ENCODE measurements around the gene CISH.

The CISH gene

DNA sequence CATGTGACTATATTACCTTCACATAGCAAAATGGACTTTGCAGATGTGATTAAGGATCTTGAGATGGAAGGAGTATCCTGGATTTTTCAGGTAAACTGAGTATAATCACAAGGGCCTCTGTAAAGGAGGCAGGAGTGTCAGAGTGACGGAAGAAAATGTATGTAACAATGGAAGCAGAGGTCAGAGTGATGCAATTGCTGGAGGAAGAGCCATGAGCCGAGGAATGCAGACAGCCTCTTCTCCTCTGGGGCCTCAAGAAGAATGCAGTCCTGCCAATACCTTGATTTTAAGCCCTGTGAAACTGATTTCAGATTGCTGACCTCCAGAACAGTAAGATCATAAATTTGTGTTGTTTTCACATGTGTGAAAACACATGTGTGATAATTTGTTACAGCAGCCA, 27.2 kb downstream of the CISH start:
- H3K4me3 ChIP-seq (ENCODE audit: control insufficient read depth, low read depth, low read length) = no peak overlapping the region
- TF ChIP-seq, protein P1, sequence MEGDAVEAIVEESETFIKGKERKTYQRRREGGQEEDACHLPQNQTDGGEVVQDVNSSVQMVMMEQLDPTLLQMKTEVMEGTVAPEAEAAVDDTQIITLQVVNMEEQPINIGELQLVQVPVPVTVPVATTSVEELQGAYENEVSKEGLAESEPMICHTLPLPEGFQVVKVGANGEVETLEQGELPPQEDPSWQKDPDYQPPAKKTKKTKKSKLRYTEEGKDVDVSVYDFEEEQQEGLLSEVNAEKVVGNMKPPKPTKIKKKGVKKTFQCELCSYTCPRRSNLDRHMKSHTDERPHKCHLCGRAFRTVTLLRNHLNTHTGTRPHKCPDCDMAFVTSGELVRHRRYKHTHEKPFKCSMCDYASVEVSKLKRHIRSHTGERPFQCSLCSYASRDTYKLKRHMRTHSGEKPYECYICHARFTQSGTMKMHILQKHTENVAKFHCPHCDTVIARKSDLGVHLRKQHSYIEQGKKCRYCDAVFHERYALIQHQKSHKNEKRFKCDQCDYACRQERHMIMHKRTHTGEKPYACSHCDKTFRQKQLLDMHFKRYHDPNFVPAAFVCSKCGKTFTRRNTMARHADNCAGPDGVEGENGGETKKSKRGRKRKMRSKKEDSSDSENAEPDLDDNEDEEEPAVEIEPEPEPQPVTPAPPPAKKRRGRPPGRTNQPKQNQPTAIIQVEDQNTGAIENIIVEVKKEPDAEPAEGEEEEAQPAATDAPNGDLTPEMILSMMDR (IDR thresholded peaks at IDR 0.05; ENCODE audit: control insufficient read depth, insufficient read depth, low read depth, low read length, missing control alignments) = no peak
- no peak for DNase-seq (ENCODE audit: low read depth)

DNA sequence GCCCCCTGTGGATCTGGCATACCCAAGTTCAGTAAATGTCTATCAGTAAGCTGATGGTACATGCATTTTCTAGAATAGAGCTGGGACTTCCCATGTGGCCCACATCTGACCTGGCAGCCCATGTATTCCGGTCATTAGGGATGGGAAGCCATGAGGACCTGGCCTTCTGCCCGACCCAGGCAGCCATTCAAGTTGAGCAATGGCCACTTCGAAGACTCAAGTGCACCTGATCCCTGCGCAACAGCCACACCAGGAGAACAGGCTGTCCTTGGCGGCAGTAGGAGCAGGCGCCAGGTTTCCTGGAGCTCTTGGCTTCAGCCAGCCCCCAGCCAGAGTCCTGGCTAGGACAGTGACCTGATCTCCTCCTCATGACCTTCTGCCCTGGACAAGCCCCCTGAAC, 27.7 kb downstream of the CISH start:
- DNase-seq (ENCODE audit: low read depth) = no peak
- TF ChIP-seq, protein P1 (IDR thresholded peaks at IDR 0.05; ENCODE audit: control insufficient read depth, insufficient read depth, low read depth, low read length, missing control alignments) = no peak
- no peak overlapping the region for H3K4me3 ChIP-seq (ENCODE audit: control insufficient read depth, low read depth, low read length)

DNA sequence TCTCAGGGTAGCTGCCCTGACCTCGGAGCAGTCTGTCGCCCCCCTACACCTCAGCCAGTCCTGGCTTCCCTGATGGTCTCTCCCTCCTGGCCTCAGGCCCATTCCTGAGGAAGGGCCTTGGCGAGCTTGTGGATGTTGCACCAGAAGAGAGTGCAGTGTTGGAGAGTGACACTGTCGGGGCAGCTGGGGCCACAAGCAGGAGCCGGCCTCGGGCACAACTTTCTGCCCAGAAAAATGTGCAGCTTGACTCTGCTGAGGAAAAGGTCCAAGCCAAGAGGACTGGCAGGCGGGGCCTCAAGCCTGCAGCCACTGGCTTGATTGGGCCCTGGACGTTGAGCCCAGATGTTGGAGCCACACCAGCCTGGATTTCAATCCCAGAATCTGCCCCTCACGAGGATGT, 29.5 kb downstream of the CISH start:
- no peak overlapping the region for H3K4me3 ChIP-seq (ENCODE audit: control insufficient read depth, low read depth, low read length)
- DNase-seq (ENCODE audit: low read depth) = no peak
- TF ChIP-seq, protein P1 (IDR thresholded peaks at IDR 0.05; ENCODE audit: control insufficient read depth, insufficient read depth, low read depth, low read length, missing control alignments) = no peak

DNA sequence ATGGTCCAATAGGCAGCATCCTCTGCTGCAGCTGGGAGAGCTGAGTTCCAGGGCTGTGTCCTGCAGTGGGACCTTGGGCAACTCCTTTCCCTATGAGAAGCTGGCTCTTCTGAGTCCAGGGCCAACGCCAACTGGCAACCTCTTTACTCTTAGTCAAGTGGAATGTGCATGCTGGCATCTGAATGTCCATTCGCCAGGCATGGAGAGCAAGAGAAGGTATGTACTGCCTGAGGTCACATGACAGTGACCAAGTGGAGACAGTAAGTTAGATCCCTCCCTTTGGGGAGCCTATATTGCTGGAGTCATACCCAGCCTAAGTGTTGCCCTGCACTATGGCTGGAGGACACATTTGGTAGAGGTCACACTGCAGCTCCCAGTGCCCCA, 30.1 kb downstream of the CISH start:
- H3K4me3 ChIP-seq (ENCODE audit: control insufficient read depth, low read depth, low read length) = no peak overlapping the region
- TF ChIP-seq, protein P1 (IDR thresholded peaks at IDR 0.05; ENCODE audit: control insufficient read depth, insufficient read depth, low read depth, low read length, missing control alignments) = no peak
- DNase-seq (ENCODE audit: low read depth) = no peak

DNA sequence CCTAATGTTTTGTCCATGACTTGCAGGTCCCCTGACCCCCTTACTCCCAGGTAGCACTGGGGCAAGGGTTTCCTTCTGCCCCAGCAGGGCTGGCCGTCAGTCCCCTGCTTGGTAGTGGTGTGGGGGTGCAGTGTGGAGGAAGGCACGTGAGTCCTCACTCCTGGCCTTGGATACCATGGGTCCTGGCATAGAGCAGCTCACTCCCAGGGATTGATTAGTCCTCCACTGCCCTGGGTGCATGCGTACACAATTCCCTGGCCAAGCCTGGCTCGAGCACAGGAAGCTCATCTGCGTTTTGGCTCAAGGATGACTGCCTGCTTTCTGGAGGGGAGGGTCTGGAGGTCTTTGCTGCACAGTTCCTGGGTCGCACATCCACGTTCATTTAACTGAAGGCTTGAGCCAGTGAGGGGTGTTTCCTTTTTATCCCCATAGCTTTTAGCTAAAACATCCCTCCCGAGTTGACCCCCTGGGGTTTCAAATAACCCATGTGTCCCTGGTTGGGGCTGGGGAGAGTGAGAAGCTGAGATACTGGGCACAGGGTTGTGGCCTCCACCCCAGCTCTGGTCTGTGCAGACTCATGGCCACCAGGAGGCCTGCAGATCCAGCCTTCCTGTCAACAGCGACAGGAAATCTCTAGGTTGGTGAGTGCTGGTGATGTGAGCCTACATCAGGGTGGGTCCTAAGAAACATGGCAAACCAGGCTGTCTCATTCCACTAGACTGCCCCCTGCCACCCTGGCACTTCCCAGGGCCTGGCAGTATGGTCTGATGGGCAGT, 30.7 kb downstream of the CISH start:
- H3K4me3 ChIP-seq (ENCODE audit: control insufficient read depth, low read depth, low read length) = no peak overlapping the region
- TF ChIP-seq, protein P1 (IDR thresholded peaks at IDR 0.05; ENCODE audit: control insufficient read depth, insufficient read depth, low read depth, low read length, missing control alignments) = no peak
- DNase-seq (ENCODE audit: low read depth) = no peak

DNA sequence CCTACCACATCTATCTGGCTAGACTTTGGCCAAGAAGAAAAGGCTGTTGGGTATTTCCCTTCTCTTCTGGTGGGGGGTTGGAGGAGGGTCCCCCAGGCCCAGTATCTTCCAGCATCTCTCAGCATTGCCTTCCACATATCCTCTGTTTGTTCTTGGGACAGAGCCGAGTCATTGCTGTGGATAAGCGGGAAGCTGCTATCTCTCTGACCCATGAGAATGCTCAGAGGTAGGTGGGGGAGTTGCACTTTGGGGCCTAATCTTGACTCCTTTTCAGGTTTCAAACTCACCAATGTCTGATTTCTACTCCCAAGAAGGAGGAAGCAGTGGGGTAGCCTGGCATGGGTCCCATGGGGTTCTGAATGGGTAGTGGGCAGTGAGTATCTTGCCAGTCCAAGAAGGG, 34.2 kb downstream of the CISH start:
- TF ChIP-seq, protein P1 (IDR thresholded peaks at IDR 0.05; ENCODE audit: control insufficient read depth, insufficient read depth, low read depth, low read length, missing control alignments) = no peak
- no peak for DNase-seq (ENCODE audit: low read depth)
- H3K4me3 ChIP-seq (ENCODE audit: control insufficient read depth, low read depth, low read length) = no peak overlapping the region
